Measurements from ENCODE around the gene CCDC85C.

Gene CCDC85C

DNA sequence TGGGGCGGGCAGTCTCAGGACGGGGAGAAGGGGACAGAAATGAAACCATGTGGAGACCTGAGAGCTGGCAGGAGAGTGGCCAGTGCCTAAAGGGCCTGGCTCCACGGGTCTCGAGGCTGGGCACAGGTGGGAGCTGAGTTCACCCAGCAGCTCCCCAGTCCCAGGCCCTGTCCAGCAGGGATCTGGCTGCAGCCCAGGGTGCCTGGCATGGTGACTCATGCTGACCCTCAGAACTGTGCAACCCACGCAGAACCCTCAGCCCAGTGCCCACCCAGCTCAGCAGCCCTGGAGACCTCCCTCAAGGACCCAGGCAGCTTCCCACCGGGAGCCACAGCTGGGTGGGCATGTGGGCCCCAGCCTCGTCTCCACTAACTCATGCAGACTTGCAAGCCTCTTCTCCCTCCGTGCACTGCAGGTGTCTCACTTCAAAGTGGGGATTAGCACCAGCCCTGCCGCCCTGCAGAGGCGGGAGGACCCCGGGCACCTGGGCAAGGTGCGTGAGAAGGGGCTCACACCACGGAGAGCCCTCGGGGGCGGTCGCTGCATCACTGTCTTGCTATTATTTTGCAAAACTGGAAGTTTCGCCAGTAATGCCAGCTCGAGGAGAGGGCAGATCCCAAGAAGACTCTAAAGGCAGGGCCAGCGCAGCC is 76.5 kb downstream of the CCDC85C start:
- no peak for FAIRE-seq
- DNase-seq (ENCODE audit: insufficient read length, low spot score): no peak

DNA sequence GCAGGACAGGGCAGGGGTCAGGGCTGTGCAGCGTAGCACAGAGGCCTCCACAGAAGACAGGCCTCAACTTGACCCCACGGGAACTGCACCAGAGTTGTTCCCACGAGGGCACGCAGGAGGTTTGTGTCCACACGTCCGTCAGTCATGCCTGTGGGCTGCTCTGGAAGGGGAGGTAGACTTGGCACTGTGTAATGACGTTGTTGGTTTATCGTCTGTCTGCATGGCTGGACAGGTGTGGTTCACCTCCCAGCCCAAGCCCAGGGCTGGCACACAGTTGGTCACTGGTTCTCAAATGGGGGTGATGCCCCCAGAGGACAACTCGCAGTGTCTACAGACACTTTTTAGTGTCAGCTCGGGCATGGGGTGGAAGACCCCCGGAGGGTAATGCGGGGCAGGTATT is 77.0 kb downstream of the CCDC85C start:
- peak; percentile 38 for FAIRE-seq
- no peak for DNase-seq (ENCODE audit: insufficient read length, low spot score)

DNA sequence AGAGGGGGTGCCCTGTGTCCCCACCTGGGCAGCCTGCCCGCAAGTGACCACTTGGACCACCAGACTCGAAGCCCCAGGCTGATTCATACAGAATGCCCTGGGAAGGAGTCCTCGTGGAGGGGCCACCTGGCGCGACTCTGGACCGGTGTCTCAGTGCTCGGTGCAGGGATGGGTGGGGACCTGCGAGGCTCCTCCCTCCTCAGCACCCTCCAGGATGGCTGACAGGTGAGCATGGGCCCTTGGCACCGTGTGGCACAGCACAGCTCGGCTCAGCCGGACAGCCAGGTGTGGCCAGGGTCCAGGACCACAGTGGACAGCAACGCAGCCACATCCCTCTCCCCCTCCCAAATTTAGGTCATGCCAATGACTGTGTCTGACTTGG is 78.3 kb downstream of the CCDC85C start:
- FAIRE-seq: no peak
- no peak for DNase-seq (ENCODE audit: insufficient read length, low spot score)

DNA sequence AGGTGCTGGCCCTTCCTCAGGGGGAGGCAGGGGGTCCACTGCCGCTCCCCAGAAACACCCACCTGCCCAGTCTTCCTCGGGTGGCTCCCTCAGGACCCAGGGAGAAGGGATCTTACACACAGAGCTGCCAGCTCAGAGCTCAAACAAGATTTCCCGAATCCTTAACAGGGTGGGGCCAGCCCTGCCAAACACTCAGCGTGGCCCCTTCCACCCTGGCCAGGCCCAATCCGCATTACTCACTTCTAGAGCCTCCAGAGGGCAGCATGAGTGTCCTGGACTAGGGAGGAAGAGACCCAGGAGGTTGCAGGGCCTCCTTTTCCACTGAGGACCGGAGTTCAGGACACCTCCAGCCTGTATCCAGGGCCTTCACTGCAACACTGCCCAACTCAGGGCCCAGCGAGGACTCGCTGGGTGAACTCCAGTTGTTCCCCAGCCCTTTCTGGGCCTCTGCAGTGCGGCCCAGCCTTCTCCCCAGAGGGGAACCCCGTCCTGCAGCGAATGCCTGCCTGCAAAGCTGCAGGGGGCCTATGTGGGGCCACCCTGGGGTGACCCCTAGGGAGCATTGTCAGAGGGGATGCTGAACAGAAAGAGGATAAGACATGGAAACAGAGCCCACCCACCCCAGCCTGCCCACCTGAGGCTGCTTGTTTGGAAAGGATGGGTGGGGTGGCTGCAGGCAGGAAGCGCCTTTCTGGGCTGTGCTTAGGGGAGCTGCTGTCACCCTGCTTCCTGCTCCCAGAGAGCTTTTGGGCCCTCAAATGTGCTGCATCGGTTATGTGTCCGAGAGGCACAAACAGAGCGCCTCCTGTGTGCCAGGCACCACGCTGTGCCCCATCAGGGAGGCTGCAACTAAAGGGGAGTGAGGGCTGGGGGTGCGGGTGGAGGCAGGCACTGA is 79.0 kb downstream of the CCDC85C start:
- DNase-seq (ENCODE audit: insufficient read length, low spot score): no peak
- no peak for FAIRE-seq

DNA sequence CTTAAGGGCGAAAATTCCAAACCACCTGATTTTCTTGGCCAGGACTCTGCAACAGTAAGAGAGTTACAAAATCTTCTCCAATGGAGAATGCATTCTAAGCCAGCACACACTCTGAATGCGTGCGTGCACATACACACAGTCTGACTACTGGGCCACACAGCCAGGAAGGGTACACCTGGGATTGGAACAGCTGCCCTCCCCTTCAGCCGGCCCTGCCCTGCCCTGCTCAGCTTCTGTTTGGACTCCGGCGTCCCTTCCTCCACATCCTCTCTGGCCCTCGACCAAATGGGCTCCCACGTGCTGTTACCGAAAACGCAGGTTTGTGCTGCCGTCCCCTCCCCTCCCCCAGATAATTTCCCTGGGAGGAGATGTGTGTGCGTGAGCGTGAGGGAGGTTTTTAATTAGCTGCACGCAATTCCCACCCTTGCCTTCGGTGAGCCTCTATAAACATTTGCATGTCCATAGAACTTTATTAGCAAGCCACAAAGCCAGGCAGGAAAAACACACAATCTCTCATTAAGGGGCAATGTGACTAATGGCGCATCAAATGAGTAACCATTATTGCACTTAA is 79.8 kb downstream of the CCDC85C start:
- FAIRE-seq: peak; percentile 33

DNA sequence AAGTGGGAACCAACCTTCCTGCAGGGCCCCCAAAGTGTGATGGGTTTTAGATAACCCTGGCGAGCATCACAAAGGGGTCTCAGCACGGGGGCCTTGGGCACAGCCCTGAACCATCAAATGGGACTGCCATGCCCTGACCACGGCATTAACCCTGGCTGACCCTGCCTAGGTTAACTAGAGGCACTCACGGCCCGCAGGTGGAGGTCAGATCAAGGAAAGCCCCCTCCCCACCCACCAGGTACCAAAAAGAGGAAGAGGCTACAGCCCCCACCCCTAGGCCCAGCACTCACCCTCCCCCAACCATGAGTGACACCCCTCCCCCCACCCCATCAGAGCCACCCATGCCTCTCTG is 80.3 kb downstream of the CCDC85C start:
- FAIRE-seq (no peak), DNase-seq (ENCODE audit: insufficient read length, low spot score) (no peak)

More for the DNA sequence above, 79.8 kb downstream of the CCDC85C start:
- no peak for DNase-seq (ENCODE audit: insufficient read length, low spot score)

DNA sequence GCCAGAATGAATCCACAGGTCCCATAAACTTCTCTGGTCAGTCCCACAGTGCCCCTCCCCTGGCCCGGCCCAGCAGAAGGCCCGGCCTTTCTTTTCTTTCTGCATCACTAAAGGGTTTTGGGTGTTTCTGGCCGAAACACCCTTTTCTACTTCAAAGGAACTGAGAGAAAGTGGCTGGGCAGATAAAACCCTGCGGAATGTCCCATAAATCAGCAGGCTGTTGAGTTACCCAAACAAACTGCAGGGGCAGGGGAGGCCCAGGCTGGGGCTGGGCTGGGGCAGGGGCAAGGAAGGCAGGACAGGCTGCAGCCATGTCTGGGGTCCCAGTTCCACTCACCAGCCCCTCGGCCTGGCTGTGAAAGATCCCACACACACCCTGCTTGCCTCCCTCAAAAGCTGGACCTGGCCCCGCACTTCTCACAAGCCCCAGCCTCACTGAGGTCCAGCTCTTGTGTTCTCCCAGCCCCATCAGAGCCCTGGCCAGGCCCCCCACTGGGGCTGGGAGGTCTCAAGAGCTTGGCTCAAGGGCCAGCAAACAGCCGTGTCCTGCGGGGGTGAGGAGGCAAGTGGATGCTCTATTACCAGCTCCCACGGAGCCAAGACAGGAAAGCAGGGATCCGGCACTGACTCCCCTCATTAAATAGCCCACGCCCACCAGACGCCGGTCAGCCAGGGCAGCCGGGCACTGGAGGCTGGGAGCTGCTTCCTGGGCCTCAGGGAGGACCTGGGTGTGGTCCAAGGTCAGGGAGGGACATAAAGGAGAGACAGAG is 80.9 kb downstream of the CCDC85C start:
- no peak for FAIRE-seq
- DNase-seq (ENCODE audit: insufficient read length, low spot score): no peak

DNA sequence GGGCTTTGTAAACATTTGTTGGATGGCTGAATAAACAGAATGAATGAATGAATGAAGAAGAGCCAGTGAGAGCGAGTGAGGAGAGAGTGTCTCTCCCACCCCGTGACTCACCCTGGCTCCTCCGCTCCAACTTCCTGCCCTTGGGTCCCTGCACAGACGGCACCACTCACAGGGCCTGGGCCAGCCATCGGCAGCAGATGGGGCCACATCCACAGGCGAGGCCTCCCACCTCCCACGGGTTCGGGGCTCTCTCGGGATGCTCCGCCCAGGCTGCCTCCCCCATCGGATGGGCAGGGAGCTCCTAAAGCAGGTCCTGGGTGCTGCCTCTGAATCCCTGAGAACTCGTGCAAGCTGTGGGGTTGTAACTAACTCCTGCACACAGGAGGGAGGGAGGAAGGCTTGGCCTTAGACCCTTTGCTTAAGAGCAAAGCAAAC is 81.5 kb downstream of the CCDC85C start:
- DNase-seq (ENCODE audit: insufficient read length, low spot score) (peak; percentile 72), FAIRE-seq (peak; percentile 97)

DNA sequence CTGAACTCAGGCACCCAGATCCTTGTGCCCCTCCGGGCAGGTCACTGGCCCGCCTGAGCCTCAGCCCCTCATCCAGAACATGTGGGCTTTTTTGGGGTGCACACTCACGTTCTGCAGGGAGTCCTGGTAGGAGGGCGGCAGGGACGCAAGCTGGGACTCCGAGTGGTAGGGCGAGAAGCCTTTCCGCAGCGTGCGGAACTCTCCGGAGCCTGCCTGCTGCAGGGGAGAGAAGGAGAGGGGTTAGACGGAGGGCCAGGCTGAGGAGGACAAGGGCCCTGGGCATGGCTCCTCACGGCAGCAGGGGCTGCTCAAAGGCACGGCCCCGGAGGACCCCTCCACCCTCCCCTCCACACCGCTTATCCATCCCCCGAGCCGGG is 82.0 kb downstream of the CCDC85C start:
- no peak for DNase-seq (ENCODE audit: insufficient read length, low spot score)
- no peak for FAIRE-seq

DNA sequence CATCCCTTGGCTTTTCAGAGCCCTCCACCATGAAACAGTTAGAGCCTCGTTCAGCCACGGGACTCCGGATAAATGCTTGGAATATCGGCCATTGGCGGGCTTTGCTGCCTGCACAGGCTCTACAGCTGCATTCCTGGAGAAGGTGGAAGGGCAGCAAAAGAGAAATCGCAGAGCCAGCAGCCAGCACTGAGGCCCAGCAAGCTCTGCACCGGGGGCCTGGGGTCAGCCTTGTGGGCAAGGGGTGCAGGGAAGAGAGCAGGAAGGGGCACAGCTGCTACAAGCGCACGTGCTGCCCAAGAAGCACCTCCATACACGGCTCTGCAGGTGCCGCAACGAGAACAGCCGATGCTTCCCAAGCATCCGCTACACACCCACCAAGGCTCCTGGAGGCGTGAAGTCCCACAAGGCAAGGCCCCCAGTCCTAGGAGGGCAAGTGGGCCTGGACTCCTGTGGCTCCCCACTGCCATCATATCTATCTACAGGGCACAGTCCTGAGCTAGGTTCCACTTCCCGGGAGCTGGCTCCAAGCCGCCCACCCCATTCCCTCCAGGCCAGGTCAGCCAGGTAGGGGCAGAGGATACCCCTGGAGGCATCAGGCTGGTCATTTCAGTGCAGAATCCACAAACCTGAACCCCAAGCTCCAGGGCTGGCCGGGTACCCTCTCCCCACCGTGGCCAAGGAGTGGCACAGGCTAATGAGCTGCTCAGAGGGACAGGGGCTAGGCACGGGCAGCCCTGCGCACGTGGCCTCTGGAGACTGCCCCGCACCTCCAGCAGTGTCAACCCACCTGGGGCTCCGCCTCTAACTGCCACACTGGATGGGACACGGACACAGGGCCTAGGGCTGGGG is 82.6 kb downstream of the CCDC85C start:
- DNase-seq (ENCODE audit: insufficient read length, low spot score) (no peak), FAIRE-seq (no peak)

DNA sequence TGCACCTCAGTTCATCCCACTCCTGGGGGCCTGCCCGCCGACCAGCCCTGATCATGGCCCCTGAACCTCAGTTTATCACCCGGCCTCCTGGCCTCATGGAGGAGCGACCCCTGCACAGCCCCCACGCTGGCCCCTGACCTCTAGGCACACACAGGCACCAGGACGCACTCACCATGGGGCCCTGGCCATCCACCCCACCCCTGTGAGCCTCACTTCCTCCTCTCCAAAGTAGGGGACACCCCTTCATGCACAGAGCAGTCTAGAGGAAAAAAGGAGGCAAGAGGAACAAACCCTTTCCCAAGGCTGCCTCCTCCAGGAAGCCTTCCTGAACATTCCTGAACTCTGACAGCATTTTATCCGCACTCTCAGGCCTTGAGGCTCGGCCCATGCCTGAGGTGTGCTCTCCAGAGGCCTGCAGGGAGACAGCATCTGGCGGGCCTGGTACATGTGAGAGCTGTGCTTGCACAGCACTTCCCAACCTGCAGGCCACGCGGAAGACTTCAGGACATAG is 83.4 kb downstream of the CCDC85C start:
- DNase-seq (ENCODE audit: insufficient read length, low spot score) (no peak), FAIRE-seq (no peak)

DNA sequence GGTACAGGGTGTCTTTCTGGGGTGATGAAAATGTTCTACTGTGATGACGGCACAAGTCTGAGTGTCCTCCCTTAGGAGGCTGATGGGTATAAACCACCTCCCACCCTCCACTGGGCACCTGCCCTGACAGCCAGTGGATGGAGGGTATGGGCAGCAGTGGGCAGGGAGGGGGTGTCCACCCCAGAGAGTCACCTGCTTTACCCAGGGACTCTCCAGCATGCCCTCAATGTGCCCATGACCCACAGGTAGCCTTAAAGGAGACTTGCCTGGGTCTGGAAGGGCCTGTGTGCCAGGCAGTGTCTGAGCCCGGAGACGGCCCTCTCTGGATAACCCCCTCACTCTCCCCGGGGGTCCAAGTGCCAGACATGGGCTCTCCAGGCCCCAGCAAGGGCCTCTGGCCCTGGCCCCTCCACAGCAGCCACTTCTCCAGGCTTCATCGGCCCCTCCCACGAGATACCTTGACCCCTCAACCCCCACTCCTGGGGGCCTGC is 84.0 kb downstream of the CCDC85C start:
- FAIRE-seq (no peak), DNase-seq (ENCODE audit: insufficient read length, low spot score) (no peak)

DNA sequence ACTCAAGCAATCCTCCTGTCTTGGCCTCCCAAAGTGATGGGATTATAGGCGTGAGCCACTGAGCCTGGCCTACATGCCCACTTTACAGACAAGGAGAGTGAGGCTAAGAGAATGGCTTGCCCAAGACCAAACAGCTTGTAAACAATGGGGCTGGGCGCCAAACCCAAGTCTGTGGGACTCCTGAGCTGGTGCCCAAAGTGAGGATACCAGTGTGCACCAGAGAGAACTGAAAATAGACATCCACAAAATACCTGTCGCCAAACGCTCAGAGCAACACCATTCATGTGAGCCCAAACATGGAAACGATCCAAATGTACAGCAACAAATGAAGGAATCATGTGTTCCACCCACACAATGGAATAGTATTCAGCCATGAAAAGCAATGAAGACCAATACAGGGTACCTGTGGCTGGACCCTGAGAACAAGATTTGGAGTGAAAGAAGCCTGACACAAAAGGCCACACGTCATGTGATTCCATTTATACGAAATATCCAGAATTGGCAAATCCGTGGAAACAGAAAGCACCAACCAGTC is 84.6 kb downstream of the CCDC85C start:
- no peak for DNase-seq (ENCODE audit: insufficient read length, low spot score)
- FAIRE-seq: no peak

DNA sequence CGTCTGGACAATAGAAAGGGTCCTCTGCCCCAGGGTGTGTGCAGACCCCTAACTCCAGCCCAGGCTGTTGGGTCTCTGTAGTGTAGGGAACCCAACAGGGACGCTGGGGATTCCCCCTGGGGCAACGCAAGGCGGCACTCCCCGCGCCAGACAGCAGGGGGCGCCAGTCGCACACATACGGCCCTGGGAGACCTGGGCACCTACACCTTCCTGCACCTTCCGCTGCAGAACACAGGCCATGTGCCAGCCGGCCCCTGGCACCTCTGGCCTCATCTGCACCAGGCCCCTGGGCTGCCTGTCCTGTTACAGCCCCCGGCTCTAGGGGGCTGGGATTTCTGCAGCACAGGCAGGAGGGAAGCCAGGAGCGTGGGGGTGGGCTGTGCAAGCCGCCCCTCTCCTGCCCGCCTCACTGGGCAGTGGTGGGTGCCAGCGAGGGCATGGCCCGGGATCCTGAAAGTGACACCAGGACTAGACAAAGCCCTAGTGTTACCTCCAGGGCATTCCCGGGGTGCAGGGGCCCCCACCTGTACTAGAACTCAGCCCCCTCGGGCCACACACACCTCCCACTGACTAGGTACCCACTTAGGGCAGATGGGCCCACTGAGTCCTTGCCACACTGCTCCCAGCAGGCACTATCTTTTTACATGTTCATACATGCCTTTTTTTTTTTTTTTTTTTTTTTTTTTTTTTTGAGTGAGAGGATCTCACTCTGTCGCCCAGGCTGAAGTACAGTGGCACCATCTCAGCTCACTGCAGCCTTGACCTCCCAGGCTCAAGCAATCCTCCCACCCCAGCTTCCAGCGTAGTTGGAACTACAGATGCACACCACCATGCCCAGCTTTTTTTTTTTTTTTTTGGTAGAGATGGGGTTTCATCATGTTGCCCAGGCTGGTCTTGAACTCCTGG is 85.3 kb downstream of the CCDC85C start:
- FAIRE-seq (peak; percentile 89), DNase-seq (ENCODE audit: insufficient read length, low spot score) (peak; percentile 84)

DNA sequence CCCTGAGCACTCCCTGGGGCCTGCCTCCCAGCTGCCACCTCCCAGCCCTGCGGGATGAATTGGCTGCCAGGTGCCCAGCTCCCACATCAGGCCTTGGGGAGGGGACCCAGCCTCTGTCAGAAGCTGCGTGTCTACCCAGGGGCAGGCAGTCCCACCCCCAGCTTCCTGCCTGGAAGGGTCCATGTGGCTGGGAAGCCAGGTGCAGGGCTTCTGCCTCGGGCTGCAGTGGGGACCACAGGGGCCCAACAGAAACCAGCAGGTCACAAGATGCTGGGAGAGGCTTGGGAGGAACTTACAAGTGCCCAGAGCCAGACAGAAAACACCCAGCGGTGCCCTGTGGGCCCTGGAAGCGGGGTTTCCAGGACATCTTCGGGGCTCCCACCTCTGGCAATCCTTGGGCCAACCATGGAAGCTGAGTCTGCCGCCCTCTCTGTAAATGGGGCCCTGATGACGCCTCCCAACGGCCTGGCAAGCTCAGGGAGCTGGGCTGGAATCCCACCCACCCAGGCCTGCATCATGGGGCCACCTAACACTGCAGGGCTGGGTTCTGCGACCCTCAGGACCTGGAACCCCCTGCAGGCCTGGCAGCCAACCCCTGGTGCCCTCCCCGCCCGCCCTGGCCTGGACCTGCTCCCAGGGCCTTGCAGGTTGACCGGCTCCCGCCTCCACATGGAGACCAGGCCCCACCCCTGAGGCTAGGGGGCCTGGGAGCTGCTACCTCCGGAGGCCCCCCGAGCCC is 86.2 kb downstream of the CCDC85C start:
- no peak for DNase-seq (ENCODE audit: insufficient read length, low spot score)
- FAIRE-seq: no peak

DNA sequence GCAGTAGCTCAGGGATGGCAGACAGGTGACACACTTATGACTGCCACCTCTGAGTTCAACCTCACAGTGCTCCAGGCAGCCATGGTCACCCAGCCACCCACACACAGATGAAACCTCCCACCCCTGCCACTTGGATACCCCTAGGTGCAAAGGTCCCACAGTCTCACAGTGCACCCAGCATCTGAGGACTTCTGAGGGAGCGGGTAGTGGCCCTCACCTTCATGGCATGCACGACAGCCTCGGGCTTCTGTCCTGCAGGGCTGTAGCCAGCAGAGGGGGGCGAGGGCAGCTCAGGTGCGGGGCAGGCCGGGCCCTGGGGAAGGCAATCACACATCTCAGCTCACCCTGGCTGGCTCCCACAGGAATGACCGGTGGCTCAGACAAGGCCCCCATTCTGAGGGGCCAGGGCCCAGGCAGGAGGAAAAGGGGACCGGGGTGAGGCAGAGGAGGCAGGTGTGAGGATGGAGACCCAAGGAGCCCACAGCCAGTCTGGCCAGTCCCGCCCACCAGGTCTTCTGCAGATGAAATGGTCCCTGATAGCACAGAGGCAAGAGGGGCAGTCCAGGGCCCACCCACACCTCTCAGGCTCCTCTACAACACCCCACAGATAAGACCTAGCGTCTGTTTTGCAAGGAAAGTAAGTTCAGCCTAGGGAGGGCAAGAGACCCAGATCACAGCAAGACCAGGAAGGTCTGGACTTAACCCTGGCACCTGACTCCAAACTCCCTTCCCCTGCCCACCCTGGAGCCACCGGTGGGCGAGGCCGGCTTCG is 87.0 kb downstream of the CCDC85C start:
- FAIRE-seq (no peak), DNase-seq (ENCODE audit: insufficient read length, low spot score) (no peak)

Data from HTR-8/SVneo (cell line).